Trophoblast cell (in vitro differentiated cells and primary cell): Measurements from ENCODE around the gene DOCK10.
A peak's percentile ranks its signal among the peaks of the same experiment; 100 is the strongest.

Experiments
- DNase-seq, 2 donors: peaks; one replicate each; pipeline ENCODE4 v3.0.0-alpha.2; 2016
- H2AFZ ChIP-seq: 2 replicates; pipeline ENCODE4 v1.6.1; 2013; ENCODE audit warnings: low read length, moderate library complexity, mild to moderate bottlenecking; ENCODE audit not compliant: insufficient read depth, poor library complexity
- H2AK5ac ChIP-seq: 2 replicates; pipeline ENCODE4 v1.6.1; 2013; ENCODE audit warnings: mild to moderate bottlenecking, low read length
- H2BK120ac ChIP-seq: 2 replicates; pipeline ENCODE4 v1.6.1; 2013; ENCODE audit warnings: low read length, mild to moderate bottlenecking, moderate library complexity; ENCODE audit not compliant: insufficient read depth, poor library complexity
- H2BK12ac ChIP-seq: 2 replicates; pipeline ENCODE4 v1.6.1; 2013; ENCODE audit warnings: mild to moderate bottlenecking, low read length, moderate library complexity
- H2BK5ac ChIP-seq: 2 replicates; pipeline ENCODE4 v1.6.1; 2013; ENCODE audit warnings: low read length, low read depth, moderate library complexity, mild to moderate bottlenecking; ENCODE audit not compliant: poor library complexity
- H3K14ac ChIP-seq: 2 replicates; pipeline ENCODE4 v1.6.1; 2013; ENCODE audit warnings: mild to moderate bottlenecking, low read length
- H3K18ac ChIP-seq: 2 replicates; pipeline ENCODE4 v1.6.1; 2013; ENCODE audit warnings: mild to moderate bottlenecking, low read length
- H3K23ac ChIP-seq: 2 replicates; pipeline ENCODE4 v1.6.1; 2013; ENCODE audit warnings: low read length
- H3K27ac ChIP-seq: 2 replicates; pipeline ENCODE4 v1.5.1; 2013; ENCODE audit warnings: low read depth, mild to moderate bottlenecking, inconsistent platforms, low read length, moderate library complexity
- H3K27me3 ChIP-seq: 2 replicates; pipeline ENCODE4 v1.6.1; 2013; ENCODE audit warnings: inconsistent platforms, mild to moderate bottlenecking, low read length, moderate library complexity; ENCODE audit not compliant: insufficient read depth
- H3K36me3 ChIP-seq, 2 experiments: 1 replicate in 1 of 2; 2 replicates in 1 of 2; pipeline ENCODE4 v1.6.1; 2013; ENCODE audit warnings: low read length in 2 of 2, mild to moderate bottlenecking in 2 of 2, moderate library complexity in 1 of 2; ENCODE audit not compliant: insufficient read depth in 2 of 2, control insufficient read depth in 1 of 2
- H3K4ac ChIP-seq: 2 replicates; pipeline ENCODE4 v1.6.1; 2013; ENCODE audit warnings: low read depth, mild to moderate bottlenecking, low read length, moderate library complexity
- H3K4me1 ChIP-seq, 2 experiments: 1 replicate in 1 of 2; 2 replicates in 1 of 2; pipeline ENCODE4 v1.6.1; 2013; ENCODE audit warnings: low read length in 2 of 2, mild to moderate bottlenecking in 2 of 2, moderate library complexity in 1 of 2; ENCODE audit not compliant: insufficient read depth in 2 of 2, control insufficient read depth in 1 of 2
- H3K4me2 ChIP-seq: 2 replicates; pipeline ENCODE4 v1.6.1; 2013; ENCODE audit warnings: inconsistent platforms, mild to moderate bottlenecking, low read length, moderate library complexity
- H3K4me3 ChIP-seq: 2 replicates; pipeline ENCODE4 v1.5.1; 2013; ENCODE audit warnings: mild to moderate bottlenecking, low read depth, low read length, inconsistent platforms
- H3K79me1 ChIP-seq: one replicate; pipeline ENCODE4 v1.6.1; 2013; ENCODE audit warnings: low read length
- H3K79me2 ChIP-seq: 2 replicates; pipeline ENCODE4 v1.6.1; 2013; ENCODE audit warnings: low read length, mild to moderate bottlenecking; ENCODE audit not compliant: control insufficient read depth, insufficient read depth, poor library complexity
- H3K9ac ChIP-seq: 2 replicates; pipeline ENCODE4 v1.6.1; 2013; ENCODE audit warnings: mild to moderate bottlenecking, low read length
- H3K9me3 ChIP-seq: 2 replicates; pipeline ENCODE4 v1.6.1; 2013; ENCODE audit warnings: low read depth, mild to moderate bottlenecking, control low read depth, inconsistent platforms, low read length; ENCODE audit not compliant: insufficient read depth
- H4K12ac ChIP-seq: 2 replicates; pipeline ENCODE4 v1.6.1; 2013; ENCODE audit warnings: low read depth, mild to moderate bottlenecking, low read length, moderate library complexity
- H4K8ac ChIP-seq: 2 replicates; pipeline ENCODE4 v1.6.1; 2013; ENCODE audit warnings: low read depth, mild to moderate bottlenecking, low read length, moderate library complexity
- H4K91ac ChIP-seq: one replicate; pipeline ENCODE4 v1.6.1; 2013; ENCODE audit warnings: low read depth, mild to moderate bottlenecking, low read length, moderate library complexity
- WGBS: extraction: QIAGEN DNeasy Blood & Tissue Kit; methylation state at CpG from one replicate; pipeline ENCODE4 v1.1.7; 2013; ENCODE audit warnings: missing lambda C conversion rate; ENCODE audit not compliant: insufficient read length, insufficient coverage; ENCODE audit errors: extremely low coverage; 5-methylcytosine and 5-hydroxymethylcytosine counted together

DOCK10 gene

GRCh38 chr2:224973112-224974016 is 68.9 kb downstream of the DOCK10 start:
- Histone ChIP-seq H3K18ac (no peak overlapping the region), H3K27me3 (no peaks in the 10 kb centered on the region), H4K12ac (no peak overlapping the region), H2AK5ac (no peak overlapping the region), H3K14ac (no peak overlapping the region), H3K4me1 (no peaks in the 10 kb centered on the region), H2AFZ (no peak overlapping the region), H2BK12ac (no peak overlapping the region), H3K79me2 (no peaks in the 10 kb centered on the region), H4K8ac (no peak overlapping the region), H2BK5ac (no peak overlapping the region), H3K9me3 (no peaks in the 10 kb centered on the region), H3K79me1 (no peaks in the 10 kb centered on the region), H3K4ac (no peak overlapping the region), H2BK120ac (no peak overlapping the region), H4K91ac (no peak overlapping the region), H3K4me2 (no peak overlapping the region), H3K4me3 (no peak overlapping the region), H3K27ac (no peak overlapping the region), H3K23ac (no peak overlapping the region), H3K9ac (no peak overlapping the region), H3K36me3 (no peaks in the 10 kb centered on the region)
- no peak for DNase-seq
- no CpG with 5 or more reads among the region's 10 CpGs for whole genome bisulfite sequencing

- Histone ChIP-seq H4K8ac (no peak overlapping the region), H3K14ac (no peak overlapping the region), H2BK12ac (no peak overlapping the region), H3K4me2 (no peak overlapping the region), H3K23ac (no peak overlapping the region), H4K12ac (no peak overlapping the region), H2AFZ (no peak overlapping the region), H2BK5ac (no peak overlapping the region), H3K9ac (no peak overlapping the region), H3K18ac (no peak overlapping the region), H3K27me3 (no peaks in the 10 kb centered on the region), H3K9me3 (no peaks in the 10 kb centered on the region), H2BK120ac (no peak overlapping the region), H3K4me3 (no peak overlapping the region), H3K4ac (no peak overlapping the region), H3K4me1 (no peaks in the 10 kb centered on the region), H3K79me2 (no peaks in the 10 kb centered on the region), H2AK5ac (no peak overlapping the region), H3K27ac (no peak overlapping the region), H3K36me3 (no peaks in the 10 kb centered on the region), H3K79me1 (no peaks in the 10 kb centered on the region), H4K91ac (no peak overlapping the region)
- peak in 1 of 2 donors; percentile 5 for DNase-seq
- no CpG with 5 or more reads among the region's 4 CpGs for WGBS
These were observed 71.1 kb downstream of the DOCK10 start for GRCh38 chr2:224971214-224971613.

GRCh38 chr2:224970311-224970710 is 72.0 kb downstream of the DOCK10 start:
- no peak overlapping the region for H2BK12ac ChIP-seq

GRCh38 chr2:224969633-224970260 is 72.5 kb downstream of the DOCK10 start:
- WGBS, result no CpG with 5 or more reads among the region's 4 CpGs
- H4K12ac ChIP-seq, result no peak overlapping the region
- H4K91ac ChIP-seq, result no peak overlapping the region
- no peak overlapping the region for H2AFZ ChIP-seq
- H2BK5ac ChIP-seq, result no peak overlapping the region
- H2BK120ac ChIP-seq, result no peak overlapping the region
- H3K18ac ChIP-seq, result no peak overlapping the region
- no peak overlapping the region for H3K14ac ChIP-seq
- no peaks in the 10 kb centered on the region for H3K27me3 ChIP-seq
- H3K79me1 ChIP-seq, result no peaks in the 10 kb centered on the region
- H2AK5ac ChIP-seq, result no peak overlapping the region
- no peaks in the 10 kb centered on the region for H3K36me3 ChIP-seq
- no peak for DNase-seq
- no peak overlapping the region for H3K4me2 ChIP-seq
- H3K27ac ChIP-seq, result no peak overlapping the region
- H3K4ac ChIP-seq, result no peak overlapping the region
- no peak overlapping the region for H2BK12ac ChIP-seq
- no peak overlapping the region for H4K8ac ChIP-seq
- no peaks in the 10 kb centered on the region for H3K9me3 ChIP-seq
- H3K4me3 ChIP-seq, result no peak overlapping the region
- H3K9ac ChIP-seq, result no peak overlapping the region
- no peaks in the 10 kb centered on the region for H3K79me2 ChIP-seq
- no peaks in the 10 kb centered on the region for H3K4me1 ChIP-seq
- no peak overlapping the region for H3K23ac ChIP-seq

More at GRCh38 chr2:224970311-224970710, 72.0 kb downstream of the DOCK10 start:
- Histone ChIP-seq H3K23ac (no peak overlapping the region), H3K14ac (no peak overlapping the region), H2AFZ (no peak overlapping the region), H2BK5ac (no peak overlapping the region), H3K27me3 (no peaks in the 10 kb centered on the region), H4K12ac (no peak overlapping the region), H3K4ac (no peak overlapping the region), H4K91ac (no peak overlapping the region), H3K79me2 (no peaks in the 10 kb centered on the region), H3K36me3 (no peaks in the 10 kb centered on the region), H3K4me2 (no peak overlapping the region), H3K27ac (no peak overlapping the region), H3K79me1 (no peaks in the 10 kb centered on the region), H2AK5ac (no peak overlapping the region), H4K8ac (no peak overlapping the region), H3K4me3 (no peak overlapping the region), H3K9me3 (no peaks in the 10 kb centered on the region), H3K9ac (no peak overlapping the region), H2BK120ac (no peak overlapping the region), H3K4me1 (no peaks in the 10 kb centered on the region), H3K18ac (no peak overlapping the region)
- WGBS, result no CpG with 5 or more reads among the region's 5 CpGs
- no peak for DNase-seq
